ENCODE data around the gene ADGRB3. TPM values are rescaled to one million over a fixed set of nuclear protein-coding genes. Genes with fewer than 3 reads are reported as not detected.
"Not testable (repeated sequence)": the region's sequence is repeated elsewhere in the genome, so short reads cannot be mapped to it uniquely, and the experiment has no call there.

ADGRB3 gene
- polyA plus RNA-seq, 4 donors: 1.1 to 5.7 (median 4.3) TPM

DNA sequence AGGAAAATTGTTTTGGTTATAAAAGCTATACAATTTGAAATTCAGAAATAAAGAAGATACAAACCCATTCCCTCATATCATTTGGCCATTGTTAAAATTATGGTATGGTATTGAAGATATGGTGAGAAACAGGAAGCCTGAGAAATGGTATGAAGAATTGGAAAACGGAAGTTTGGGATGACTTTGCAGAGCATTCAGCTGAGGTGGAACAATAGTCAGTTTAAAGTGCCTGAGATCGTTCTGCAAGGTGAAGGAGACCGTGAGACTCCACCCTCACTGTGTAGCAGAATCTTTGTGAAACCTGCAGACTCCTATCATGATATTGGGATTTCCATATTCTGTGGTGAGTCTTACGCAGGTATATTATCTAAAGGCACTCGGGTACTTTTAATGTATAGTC is 97.3 kb downstream of the ADGRB3 start:
- no peak for DNase-seq (ENCODE audit: low read depth in 4 of 4, low spot score in 3 of 4)

DNA sequence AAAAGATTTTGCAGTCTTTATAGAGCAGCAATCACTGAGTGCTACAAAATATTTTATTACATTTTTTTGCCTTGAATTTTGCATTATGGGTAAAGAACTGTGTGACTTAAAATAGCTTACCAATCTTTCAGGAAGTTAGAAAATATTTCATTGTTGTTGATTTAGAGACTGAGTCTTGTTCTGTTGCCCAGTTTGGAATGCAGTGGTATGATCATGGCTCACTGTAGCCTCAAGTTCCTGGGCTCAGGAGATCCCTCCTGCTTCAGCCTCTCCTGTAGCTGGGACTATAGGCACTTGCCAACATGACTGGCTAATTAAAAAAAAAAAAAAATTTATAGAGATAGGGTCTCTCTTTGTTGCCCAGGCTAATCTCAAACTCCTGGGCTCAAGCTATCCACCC is 100.8 kb downstream of the ADGRB3 start:
- no peak for DNase-seq (ENCODE audit: low read depth in 4 of 4, low spot score in 3 of 4)

GRCh38 chr6:68737061-68737460 is 102.0 kb downstream of the ADGRB3 start:
- DNase-seq (ENCODE audit: low read depth in 4 of 4, low spot score in 3 of 4): no peak

- no peak for DNase-seq (ENCODE audit: low read depth in 4 of 4, low spot score in 3 of 4)
Observed at GRCh38 chr6:68738039-68738438, 103.0 kb downstream of the ADGRB3 start.

DNA sequence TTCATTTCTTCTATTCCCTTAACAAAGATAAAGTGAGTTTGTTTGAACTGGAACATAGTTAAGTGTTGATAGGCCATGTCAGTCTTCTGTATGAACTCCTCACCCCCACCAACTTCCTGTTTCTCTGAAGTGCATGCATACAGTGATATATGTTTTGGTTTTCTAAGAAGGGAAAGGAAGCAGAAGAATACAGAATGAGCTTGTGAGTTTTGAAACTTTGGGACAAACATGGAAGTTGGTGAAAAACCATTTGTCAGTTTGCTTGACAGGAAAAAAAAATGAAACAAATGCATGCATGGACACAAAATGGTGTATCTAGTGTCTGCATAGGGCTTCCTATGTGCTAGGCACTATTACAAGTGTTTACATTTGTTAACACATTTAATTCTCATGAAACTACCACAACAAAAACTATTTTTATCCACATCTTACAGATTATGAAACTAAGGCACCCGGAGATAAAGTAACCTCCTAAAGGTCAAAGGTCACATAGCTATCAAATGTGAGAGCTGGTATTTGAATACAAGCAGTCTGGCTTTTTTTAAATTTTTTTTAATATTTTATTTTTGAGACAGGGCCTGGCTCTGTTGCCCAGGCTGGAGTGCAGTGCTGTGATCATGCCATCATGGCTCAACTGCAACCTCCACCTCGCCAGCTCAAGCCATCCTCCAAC is 105.9 kb downstream of the ADGRB3 start:
- no peak for DNase-seq (ENCODE audit: low read depth in 4 of 4, low spot score in 3 of 4)

- no peak for DNase-seq (ENCODE audit: low read depth in 4 of 4, low spot score in 3 of 4)
Observed at GRCh38 chr6:68741501-68742386, 106.7 kb downstream of the ADGRB3 start.

DNA sequence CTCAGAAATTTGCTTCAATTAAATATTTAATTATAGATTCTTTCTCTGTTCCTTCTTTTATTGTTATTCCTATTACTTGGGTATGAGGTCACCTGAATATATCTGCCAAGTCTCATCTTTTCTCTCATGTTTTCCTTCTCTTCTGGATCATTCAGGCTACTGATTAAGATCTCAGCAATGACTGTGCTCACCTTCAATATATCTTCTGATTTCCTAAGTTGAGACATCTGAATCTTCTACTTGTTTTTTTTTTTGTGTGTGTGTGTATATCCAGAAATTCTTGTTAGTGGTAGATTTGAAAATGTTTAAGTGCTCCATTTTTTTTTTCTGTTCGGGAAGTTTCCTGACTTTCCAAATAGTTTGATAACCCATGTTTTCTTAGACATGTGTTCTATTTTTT is 108.0 kb downstream of the ADGRB3 start:
- no peak for DNase-seq (ENCODE audit: low read depth in 4 of 4, low spot score in 3 of 4)

- not testable (repeated sequence) for DNase-seq (ENCODE audit: low read depth in 4 of 4, low spot score in 3 of 4)
Observed at GRCh38 chr6:68744376-68744775, 109.3 kb downstream of the ADGRB3 start.

GRCh38 chr6:68746376-68746775 is 111.3 kb downstream of the ADGRB3 start:
- DNase-seq (ENCODE audit: low read depth in 4 of 4, low spot score in 3 of 4): no peak

DNA sequence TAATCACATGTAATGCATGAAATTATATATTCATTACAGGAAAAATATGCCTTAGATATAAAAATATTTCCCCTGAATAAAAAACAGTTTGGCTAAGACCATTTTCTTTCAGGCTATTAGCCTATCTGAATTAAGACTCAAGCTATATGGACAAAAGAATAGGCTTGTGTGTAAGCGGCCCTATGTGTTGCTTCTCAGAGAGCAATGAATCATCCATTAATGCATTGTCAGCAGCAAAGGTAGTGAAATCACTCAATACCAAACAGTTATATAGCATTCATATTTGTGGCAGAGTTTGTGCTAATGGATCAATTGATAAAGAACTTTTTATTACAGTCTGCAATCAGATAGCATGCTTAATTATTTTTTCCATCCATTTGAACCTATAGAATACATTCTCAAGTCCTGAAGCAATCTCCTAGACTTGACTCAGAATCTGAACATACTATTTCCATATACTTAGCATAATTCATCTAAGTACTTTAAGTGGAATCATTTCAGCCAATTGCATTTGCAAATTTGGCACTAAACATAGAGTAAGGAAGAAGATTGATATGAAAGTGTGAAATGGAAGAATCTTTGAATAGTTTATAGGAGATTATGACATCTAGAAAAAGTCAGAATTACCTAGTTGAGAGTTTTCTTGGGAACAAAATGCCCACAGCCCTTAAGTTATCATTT is 112.2 kb downstream of the ADGRB3 start:
- no peak for DNase-seq (ENCODE audit: low read depth in 4 of 4, low spot score in 3 of 4)

DNA sequence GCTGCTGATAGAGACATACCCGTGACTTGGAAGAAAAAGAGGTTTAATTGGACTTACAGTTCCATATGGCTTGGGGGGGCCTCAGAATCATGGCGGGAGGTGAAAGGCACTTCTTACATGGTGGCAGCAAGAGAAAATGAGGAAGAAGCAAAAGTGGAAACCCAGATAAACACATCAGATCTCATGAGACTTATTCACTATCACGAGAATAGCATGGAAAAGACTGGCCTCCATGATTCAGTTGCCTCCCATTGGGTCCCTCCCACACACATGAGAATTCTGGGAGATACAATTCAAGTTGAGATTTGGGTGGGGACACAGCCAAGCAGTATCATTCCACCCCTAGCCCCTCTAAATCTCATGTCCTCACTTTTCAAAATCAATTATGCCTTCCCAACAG is 112.8 kb downstream of the ADGRB3 start:
- DNase-seq (ENCODE audit: low read depth in 4 of 4, low spot score in 3 of 4): not testable (repeated sequence)

DNA sequence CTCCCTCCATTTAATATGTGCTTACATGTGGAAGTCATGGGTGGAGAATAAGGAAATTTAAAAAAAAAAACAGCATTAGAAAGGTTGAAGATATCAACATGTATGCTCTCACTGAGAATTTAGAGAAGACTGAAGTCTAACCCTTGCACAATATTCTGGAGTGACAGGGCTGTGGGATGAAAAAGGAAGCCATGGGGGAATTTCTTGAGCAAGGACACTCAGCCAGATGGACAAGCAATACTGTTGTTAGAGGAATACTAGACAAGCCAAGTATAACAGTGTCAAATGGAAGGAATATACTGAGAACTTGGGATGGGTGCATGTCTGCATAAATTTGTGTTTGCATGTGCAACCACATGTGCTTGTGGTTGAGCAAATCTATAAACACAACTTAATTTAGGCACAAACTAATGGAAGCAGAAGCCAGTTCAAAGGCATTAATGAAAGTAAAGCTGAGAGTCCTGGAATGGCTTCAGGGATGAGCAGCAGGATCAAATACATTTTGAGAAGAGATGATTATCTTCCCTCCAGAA is 119.7 kb downstream of the ADGRB3 start:
- no peak for DNase-seq (ENCODE audit: low read depth in 4 of 4, low spot score in 3 of 4)

GRCh38 chr6:68756454-68757375 is 121.6 kb downstream of the ADGRB3 start:
- no peak for DNase-seq (ENCODE audit: low read depth in 4 of 4, low spot score in 3 of 4)

- DNase-seq (ENCODE audit: low read depth in 4 of 4, low spot score in 3 of 4): no peak
Observed at GRCh38 chr6:68757821-68758220, 122.7 kb downstream of the ADGRB3 start.

GRCh38 chr6:68758559-68758958 is 123.5 kb downstream of the ADGRB3 start:
- DNase-seq (ENCODE audit: low read depth in 4 of 4, low spot score in 3 of 4): no peak

DNA sequence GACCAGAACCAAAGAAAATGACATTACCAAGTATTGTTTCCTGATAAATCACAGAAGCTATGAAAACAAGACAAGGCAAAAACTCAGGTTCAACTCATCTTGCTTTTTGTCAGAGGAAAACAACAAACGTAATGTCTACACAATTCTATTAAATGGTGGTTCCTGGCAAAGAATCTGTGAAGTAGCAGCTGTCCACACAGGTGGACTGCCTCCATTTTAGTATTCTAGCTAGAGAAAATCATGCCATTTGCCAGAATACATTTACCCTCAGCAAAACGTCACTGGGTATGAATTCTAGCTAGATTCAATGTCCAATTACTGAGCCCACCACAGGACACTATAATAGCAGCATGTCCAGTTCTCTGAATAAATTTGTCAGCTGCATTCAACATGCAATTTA is 125.4 kb downstream of the ADGRB3 start:
- no peak for DNase-seq (ENCODE audit: low read depth in 4 of 4, low spot score in 3 of 4)

- DNase-seq (ENCODE audit: low read depth in 4 of 4, low spot score in 3 of 4): no peak
Observed at GRCh38 chr6:68760941-68761676, 126.0 kb downstream of the ADGRB3 start.

DNA sequence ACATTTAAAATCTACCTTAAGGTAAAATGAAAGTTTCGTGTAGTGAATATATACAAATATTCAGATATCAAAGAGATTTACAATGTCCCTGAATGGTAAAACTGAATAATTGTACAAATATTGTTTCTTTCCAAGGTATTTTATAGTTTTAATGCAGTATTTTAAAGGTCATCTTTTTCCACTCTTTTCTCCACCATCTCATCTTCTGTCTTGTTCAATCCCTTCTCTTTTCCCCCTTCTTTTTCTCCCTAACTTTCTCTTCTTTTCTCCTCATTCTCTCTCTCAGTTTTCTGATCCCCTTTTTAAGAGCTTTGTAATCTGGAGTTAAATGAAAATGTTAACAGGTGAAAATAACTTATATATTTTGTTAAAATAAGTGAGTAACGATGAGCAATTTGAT is 126.9 kb downstream of the ADGRB3 start:
- DNase-seq (ENCODE audit: low read depth in 4 of 4, low spot score in 3 of 4): no peak

DNA sequence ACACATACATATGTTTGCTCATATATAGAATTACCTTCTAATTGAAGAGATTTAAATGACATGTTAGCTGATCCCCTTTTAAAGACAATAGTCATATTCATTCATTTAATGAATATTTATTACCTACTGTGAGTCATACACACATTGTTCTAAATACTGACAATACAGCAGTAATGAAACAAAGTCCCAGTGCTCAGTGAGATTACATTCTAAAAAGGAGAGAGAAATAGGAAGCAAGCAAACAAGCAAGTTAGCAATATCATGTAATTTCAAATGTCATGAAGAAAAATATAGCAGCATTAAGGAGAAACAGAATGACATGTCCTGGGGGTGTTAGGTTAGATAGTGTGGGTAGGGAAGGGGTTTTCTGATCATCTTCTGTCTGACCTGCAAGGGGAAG is 136.3 kb downstream of the ADGRB3 start:
- DNase-seq (ENCODE audit: low read depth in 4 of 4, low spot score in 3 of 4): no peak
